ENCODE measurements around the gene DTX3.

DNA sequence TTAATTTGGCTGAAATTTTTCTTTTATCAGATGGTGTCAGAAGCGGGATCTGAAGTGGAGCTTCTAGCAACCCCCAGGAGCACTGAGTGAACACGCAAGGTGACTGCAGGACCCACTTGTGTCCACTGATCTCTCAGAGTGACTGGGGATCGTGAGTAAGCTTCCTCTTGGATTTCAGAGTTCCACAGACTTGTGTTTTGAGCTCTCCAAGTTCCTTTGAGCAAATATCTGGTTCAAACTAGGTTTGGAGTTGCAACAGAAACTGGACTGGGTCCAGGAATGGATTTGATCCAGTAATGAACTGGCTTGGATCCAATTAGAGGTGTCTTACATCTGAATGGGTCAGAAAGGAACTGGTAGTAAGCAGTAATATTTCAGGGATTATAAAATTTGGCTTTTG lies 53.1 kb downstream of the DTX3 start:
- TF ChIP-seq CTCF (IDR thresholded peaks at IDR 0.05; ENCODE audit: low read depth, low read length, poor library complexity, severe bottlenecking) (no peak), EZH2phosphoT487 (IDR thresholded peaks at IDR 0.05; ENCODE audit: borderline replicate concordance, low read length) (no peak)
